NCI-H1930 (cell line): ENCODE data around the gene ATRIP.

Source experiments
- DNase-seq, 2 experiments: peaks; one replicate each; lab custom pipeline; 2025; lab: John Stamatoyannopoulos, UW

ATRIP gene

DNA sequence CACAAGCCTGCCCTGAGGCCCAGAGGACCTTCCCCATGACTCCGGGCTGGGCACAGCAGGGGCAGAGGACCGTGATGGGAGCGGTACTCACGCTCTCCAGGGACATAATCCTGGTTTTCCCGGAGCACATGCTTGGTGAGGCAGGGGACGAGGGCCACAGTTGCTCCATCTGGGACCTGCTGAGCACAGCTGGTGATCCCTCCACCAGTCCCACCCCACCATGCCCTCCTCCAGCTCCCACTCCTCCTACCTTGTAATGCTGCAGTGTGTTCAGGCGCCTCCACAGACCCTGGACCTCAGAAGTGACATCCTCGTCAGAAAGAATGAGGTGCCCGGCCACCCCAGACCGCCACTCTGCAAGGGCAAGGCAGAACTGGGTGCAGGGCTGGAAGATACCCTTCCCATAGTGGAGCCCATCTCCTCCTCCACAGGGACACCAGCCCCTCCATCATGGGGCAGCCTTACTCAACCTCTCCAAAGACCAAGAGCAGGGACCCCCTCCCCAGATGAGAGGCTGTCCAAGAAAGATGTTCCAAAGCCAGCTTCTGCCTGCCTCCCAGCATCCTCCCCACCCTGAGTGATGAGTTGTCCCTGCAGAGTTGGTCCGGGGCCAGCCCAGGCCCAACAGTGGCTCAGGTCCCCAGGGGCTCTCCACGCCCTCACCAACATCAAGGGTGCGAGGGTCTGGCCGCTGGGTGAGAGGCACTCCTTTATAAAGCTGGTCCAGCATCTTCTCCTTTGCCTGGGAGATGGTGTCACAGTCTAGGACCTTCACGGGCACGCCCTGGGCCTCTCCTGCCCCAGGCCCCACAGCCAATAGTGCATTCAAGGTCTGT lies 36.1 kb upstream of the ATRIP start:
- DNase-seq, result no peak

DNA sequence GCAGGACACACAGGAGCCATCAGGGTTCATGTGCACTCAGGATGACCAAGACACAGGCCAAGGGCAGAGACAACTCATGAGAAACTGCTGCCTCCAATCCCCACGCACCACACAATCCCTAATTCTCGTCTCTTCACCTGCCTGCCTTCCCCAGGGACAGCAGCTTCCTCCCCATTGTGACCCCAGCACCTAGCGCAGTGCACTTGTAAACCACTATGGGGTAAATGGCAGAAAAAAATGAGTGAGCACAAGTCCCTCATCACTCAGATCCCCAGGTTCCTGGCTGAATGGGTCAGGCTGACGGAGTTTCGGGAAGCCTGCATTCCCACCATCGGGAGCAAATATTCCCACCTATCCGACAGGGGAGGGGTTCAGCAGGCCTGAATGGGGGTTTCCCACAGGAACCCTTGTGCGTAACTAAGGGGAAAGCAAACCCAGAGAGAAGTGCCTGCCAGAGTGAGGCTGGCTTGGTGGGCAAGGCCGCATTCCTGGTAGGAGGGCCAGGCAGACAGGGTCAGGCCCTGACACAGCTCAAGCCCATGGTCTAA lies 35.4 kb upstream of the ATRIP start:
- no peak for DNase-seq

DNA sequence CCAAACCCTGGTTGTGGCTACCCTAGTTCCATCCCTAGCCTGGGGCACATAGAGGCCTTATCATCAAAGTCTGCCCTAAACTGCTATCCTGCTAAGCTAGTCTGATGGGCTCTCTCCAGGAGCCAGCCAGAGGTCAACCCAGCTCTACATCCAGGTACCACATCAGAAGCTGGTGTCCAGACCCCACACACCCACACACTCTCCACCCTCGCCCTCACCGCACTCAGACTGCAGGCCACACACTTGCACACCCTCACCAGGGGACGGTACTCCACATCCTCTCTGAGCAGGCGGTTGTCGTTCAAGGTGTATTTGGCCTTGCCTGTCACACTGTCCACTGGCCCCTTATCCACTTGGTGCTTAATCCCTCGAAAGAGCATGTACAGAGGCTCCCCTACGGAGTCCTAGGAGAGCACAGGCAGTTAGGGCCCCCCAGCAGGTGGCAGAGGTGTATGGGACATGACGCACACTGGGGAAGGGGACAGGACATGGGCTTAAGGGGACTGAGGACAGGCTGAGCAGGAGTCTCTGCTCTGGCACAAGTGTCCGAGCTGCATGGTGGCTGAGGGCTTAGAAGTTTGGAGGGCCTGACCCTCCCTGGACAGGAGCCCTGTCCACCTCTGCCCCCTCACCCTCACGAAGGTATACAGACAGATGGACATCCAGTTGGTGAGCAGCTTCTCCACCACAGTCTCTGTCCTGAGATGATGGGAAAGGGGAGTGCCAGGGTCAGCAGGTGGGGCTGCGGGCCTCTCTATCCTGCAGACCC lies 34.7 kb upstream of the ATRIP start:
- no peak for DNase-seq

DNA sequence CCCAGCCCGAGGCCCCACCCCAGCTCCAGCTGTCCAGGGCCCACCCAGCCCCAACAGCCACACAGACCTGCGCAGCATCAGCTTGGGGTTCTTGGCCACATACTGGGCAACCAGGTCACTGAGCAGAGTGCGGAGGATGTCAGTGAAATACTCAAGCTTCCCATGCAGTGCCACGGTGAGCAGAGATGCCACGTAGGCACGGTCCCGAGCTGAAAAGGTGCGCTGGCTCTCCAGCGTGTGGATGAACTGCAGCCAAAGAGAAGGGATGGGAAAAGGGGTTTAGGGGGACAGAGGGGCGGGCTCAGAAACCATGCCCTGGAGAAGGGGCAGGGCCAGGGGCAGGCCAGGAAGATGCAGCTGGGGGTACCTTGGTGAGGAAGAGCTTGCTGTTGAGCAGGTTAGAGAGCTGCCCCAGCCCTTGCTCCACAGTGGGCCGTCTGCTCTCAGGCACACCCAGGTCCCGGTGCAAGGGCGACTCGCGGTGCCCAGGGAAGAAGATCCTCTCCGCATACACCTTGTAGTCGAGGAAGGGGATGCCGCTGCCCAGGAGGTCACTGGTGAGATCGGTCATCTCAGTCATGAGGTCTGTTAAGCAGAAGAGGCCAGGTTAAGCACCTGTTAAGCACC lies 34.0 kb upstream of the ATRIP start:
- DNase-seq, result no peak

DNA sequence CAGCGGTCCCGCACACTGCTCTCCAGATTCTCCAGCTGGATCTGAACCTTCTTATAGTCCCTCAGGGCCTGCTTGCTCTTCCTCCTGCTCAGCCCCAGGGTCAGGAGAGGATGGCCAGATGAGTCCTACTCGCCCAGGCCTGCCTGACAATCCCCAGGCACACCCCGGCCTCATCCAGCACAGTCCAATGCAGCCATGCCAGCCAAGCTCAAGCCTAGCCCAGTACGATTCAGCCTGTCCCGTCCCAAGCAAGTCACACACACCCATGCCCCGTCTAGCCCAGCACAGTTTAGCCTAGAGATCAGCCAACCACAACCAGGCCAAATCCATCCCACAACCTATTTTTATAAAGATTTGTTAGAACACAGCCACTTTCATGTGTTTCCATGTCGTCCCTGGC lies 33.5 kb upstream of the ATRIP start:
- DNase-seq, result no peak

DNA sequence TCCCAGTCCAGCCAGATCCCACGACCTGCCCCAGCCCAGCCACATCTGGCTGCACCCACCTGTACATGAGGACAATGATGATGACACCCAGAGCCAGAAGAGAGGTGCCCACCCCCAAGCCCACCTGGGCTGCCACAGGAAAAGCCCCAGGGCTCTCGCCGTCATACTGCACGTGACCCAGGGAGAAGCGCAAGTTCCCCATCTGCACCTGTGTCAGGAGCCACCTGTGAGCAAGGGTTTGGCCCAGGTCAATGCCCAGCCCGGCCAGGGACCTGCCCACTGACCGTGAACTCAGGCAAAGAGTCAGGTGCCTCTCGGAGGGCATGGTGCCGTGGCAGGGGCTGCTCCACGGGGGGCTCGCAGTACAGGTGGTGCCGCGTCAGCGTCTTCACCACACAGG lies 32.9 kb upstream of the ATRIP start:
- no peak for DNase-seq

DNA sequence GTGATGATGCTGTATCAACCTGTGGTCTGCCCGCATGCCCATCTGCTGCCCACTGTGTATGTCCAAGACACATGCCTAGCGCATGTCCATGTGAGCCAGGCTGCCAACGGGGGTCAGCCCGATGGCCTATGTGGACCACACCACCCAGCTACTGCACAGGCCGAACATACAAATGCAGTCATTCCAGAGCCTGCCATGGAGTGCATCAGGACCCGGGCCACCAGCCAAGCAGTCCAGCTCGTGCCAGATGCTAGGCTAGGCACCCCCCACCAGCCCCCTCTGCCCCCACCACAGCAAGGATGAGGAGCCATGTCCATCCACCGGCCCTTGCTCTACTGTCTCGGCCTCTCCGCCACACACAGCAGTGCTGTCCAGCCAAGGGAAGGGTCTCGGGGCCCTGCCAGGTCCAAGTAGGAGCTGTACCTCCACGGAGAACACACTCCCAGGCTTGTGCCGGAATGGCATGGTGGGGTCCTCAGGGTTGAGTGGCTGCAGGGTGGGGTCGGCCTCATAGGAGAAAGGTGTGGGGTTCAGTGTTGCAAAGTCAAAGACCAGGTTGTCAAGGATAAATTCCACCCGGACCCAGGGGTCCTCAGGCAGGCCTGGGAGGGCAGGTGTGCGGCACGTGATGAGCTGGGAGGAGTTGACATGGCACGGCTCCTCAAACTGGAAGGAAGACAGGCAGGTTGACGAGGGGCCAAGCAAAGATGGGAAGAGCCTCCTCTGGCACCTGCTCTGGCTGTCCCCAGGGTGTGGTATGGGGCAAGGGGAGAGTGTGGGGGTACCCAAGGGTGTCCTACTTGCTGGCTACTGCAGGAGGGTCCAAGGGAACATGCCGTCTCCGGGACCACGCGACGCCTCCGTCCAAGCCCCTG lies 31.9 kb upstream of the ATRIP start:
- no peak for DNase-seq

DNA sequence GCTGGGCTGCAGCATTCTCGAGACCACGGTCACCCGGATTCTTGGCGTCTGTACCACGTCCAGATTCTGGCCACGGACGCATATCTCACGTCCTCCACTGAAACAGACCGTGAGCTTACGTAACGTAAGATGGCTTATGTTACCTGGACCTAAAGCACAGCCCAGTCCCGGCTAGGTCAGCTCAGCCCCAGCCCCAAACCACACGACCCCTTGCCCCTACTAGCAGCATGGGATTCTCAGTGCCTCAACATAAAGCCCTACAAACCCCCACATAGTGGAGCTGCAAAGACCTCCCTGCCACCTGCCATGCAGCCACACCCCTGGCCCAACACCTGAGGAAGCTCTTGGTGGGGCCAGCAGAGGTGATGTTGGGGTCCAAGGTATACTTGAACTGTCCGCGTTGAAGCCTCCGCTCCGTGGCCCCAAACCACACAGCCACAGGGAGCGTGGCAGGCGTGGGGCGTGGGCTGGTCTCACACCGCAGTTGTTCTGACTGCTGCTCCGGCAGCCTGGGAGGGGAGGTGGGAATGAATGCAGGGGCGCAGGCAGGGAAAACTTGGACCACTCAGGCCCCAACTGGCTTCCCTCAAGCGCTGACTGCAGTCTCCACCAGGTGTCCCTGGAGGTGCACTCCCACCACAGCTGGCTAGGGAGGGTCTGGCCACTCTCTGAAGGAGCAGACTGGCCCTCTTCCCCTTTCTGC lies 31.1 kb upstream of the ATRIP start:
- no peak for DNase-seq

DNA sequence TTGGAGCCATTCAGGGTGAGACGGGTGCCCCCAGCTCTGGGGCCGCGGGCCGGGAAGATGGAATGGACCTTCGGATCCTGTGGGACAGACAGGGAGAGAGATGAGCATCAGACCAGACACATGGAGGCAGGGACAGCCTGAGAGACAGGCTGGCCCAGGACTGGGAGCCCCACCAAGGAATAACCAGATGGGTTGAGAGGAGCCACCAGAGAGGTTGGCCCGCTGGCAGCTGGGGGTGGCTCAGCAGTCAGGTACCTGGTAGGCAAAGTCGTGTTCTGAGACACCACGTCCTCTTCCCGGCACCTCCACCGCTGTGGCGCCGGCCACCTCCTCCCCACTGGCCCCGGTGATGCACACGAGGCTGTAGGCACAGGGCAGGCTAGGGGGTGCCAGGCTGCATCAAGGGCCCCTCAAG lies 30.4 kb upstream of the ATRIP start:
- no peak for DNase-seq

DNA sequence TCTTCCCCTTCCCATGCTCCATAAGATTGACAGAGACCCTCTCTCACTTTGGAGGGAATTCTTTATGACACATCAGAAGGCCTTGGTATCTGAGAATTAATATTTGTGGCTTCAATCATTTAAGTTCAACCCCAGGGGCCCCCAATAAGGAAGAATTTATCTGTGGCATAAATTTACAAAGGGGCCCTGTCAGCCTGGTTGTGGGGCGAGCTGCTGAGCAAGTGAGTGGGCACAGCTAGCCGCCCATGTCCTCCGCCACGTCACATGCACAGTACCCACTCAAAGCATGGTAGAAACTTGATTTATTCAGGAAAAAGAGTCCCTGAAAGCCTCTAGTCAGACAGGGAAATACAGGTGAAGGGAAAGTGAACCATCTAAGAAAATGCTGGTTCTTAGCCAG lies 30.0 kb upstream of the ATRIP start:
- DNase-seq, result no peak

DNA sequence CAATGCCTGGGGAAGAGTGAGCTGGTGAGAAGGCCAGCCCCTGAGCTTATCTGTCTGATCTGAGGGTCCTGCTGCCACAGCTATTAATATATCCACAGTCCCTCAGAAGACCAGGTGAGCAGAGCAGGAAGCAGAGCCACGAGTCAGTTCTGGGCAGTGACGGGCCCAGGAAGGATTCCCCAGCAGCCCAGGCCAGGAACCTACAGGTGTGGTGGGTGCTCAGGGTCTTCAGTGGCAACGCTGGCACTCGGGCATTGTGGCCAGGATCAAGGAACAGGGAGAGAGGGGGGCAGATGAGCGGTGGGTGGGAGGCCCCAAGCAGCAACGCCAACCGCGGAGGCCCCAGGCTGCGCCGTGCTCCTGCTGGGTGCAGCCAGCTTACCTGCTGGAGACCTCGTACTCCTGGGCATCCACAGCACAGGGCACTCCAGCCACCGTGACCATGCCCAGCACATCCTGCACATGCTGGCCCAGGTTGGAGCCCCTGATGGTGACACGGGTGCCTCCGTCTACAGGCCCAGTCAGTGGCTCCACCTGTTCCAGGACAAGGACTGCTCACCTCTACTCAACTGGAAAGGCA lies 28.9 kb upstream of the ATRIP start:
- DNase-seq, result no peak

DNA sequence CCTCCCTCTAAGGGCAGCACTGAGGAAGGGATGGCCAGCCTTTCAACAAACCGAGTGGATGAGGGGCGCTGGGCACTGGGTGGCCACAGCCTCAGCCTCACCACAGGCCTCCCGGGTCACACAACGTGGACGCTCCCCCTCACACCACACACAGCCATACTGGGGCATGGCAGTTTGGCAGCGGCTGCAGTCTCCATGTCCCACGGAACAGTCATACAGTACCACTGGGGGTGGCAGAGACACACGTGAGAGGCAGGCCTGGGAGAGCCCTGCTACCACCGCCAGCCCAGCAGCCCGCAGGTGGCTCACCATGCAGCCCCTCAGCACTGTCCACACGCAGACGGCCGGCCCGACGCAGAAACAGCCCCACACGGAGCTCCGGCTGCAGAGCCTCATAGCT lies 28.4 kb upstream of the ATRIP start:
- no peak for DNase-seq

DNA sequence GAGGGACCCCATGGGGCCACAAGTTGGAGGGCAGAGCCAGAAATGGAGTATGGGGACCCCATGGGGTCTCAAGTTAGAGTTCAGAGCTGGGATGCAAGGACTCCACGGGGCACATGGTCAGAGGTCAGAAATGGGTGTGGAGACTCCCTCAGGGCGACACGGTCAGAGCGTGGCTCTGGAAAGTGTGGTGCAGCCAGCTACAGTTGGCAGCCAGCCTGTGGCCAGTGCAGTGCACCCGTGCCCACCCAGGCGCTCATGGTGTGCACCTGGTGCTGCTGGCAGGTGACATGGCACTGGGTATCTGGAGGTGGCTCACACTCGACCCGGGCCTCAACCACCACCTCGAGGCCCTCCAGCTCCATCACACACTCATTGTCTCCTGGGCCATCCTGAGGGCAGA lies 27.9 kb upstream of the ATRIP start:
- DNase-seq, result no peak

DNA sequence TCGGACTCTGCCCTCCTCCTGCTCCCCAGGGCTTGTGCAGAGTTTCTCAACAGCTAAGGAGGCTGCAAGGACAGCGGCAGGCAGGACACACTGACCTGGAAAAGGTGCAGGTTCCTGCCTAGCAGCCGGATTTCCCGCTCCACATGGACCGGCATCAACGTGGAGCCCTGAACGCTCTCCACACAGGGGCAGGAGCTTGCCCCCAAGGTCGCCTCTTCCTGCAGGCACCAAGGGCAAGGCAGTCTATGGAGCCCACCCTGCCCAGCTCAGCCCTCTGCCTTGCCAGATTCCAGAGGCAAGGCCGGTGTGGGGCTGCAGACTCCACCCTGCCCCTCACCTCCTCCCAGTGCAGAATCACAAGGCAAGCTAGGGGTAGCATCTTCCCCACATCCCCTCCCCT lies 27.4 kb upstream of the ATRIP start:
- DNase-seq, result no peak

DNA sequence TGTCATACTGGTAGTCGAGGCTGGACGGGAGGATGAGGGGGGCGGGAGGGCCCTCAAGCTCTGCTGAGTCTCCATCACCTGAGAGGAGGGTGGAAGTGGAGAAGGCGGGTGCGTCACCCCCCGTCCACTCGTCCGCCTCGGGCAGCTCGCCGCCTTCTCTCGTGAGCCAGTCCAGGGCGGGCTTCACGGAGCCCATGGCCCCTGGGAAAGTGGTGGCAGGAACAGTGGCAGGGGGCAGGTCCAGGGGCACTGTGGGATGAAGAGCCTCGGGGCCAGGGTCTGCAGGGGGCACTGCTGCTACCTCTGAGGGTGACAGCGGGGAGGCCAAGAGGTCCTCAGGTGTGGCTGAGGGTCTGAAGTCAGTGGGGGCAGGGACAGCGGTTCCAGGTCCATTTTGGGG lies 26.9 kb upstream of the ATRIP start:
- no peak for DNase-seq

DNA sequence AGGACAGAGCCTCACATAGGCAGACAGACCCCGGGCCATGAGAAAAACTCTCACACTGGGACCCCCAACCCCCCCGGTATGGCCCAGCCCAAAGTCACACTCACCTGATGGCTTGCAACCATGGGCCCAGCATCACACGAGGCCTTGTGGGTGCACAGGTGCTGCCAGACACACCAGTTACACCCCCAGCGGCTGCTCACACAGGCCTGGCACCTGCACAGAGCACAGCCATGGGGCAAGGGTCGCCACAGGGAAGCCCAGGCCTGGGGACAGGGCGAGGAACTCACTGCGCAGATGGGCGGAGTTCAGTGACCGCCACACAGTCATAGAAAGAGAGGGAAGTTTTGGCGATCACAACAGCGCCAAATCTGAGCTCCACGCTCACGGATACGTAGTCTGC lies 26.0 kb upstream of the ATRIP start:
- DNase-seq, result no peak

DNA sequence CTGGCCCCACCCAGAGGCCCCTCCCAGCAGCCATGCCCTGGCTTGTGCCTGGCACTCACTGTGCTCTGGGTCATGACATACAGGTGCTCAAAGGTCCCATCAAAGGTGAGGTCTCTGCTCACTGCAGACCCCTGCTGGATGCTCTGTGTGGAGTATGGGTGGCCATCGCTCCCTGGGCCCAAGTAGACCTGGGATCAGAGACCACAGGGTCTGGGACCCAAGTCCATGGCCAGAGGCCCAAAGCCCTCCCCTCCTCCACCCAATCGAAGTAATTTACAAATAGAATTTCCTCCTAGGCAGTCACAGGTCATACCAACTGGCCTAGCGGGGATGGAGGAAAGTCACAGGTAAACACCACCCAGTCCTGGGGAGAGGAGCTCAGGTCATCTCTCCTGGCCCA lies 24.3 kb upstream of the ATRIP start:
- DNase-seq, result no peak

DNA sequence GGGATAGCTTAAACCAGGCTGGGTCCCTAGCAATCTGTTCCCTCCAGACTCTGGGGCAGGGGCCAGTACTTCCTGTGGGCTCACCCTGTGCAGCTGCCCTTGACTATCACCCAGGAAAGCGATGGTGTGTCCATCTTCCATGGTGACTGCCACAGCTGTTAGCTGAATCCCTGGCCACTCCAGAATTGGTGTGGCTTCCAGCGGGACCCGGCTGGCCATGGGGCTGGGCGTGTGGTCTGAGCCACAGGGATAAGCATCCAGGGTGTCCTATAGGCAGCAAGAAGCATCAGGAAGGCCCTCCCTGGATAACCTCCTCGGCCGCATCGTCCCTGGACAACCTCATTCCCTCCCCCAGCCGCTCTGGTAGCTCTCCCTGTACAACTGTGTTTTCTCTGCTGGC lies 23.9 kb upstream of the ATRIP start:
- DNase-seq, result no peak

DNA sequence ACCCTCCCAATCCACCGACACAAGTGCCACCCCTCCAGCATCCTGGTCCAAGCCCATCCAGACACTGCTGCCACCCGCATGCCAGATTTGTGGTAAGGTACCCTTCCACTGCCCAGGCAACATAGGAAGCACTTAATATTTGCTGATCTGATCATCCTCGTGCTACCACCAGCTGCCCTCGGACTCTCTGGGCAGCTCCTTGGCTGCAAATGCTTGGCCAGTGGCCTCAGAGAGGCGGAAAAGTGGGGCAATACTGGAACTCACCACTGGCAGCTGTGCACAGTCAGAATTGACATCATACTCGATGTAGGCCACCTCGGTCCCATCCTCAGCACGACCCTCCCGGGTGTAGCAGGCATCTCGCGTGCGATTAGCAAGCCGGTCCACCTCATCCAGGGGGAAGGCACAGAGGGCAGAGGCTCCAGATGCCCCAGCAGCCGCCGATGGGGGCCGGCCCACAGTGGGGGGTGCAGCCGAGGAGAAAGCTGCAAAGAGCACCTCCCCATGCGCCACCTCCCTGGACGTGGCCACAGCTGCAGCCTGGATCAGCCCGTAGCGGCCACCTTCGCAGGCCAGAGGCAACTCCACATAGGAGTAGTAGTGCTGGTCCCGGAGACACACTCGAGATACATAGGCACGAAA lies 23.2 kb upstream of the ATRIP start:
- no peak for DNase-seq
